GM12878 (cell line): ENCODE results near the gene IGLON5. TPM values are rescaled to one million over a fixed set of nuclear protein-coding genes. Genes with fewer than 3 reads are reported as not detected.

ENCODE experiments used
- ATAC-seq: fragments of 200-7000 bp; cut with Tn5 transposase; 3 replicates; pipeline ENCODE4 v1.9.1; 2020; ENCODE audit warnings: mild to moderate bottlenecking, moderate library complexity
- BruUV-seq: library from RNA; stranded (reverse); fragments of 400-500 nt; replicated peaks from 2 replicates; lab custom pipeline; 2021; lab: Mats Ljungman, UMichigan
- CTCF ChIA-PET: fragments of 300-600 bp; sonication (Branson Sonifier 250); formaldehyde crosslinking; extraction: SDS; loops from one replicate; lab custom pipeline; 2021; ENCODE audit warnings: inconsistent platforms; lab: Yijun Ruan, JAX
- POLR2A ChIA-PET: fragments of 350-600 bp; formaldehyde crosslinking; extraction: SDS; loops from one replicate; lab custom pipeline; 2021; ENCODE audit warnings: inconsistent platforms; lab: Charles Lee
- RAD21 ChIA-PET: fragments of 300-600 bp; sonication (Branson Sonifier 250); formaldehyde crosslinking; loops from one replicate; lab custom pipeline; 2023; ENCODE audit warnings: antibody characterized with exemption; ENCODE audit not compliant: unreplicated experiment; lab: Charles Lee
- SMC1A ChIA-PET: fragments of 300-600 bp; sonication (Branson Sonifier 250); formaldehyde crosslinking; loops from one replicate; lab custom pipeline; 2023; ENCODE audit not compliant: unreplicated experiment, uncharacterized antibody; lab: Charles Lee
- DNase-seq: peaks from one replicate; pipeline ENCODE4 v3.0.0-alpha.2; 2011; ENCODE audit warnings: low read depth, low spot score
- FAIRE-seq: peaks from 3 replicates; lab custom pipeline; 2011; peaks lifted over from hg19 to GRCh38; lab: Jason Lieb, UNC
- H2AFZ ChIP-seq: 2 replicates; pipeline ENCODE4 v1.6.0; 2011; ENCODE audit warnings: low read depth, low read length, control low read depth; ENCODE audit not compliant: control insufficient read depth
- H3K27ac ChIP-seq: 2 replicates; pipeline ENCODE4 v1.5.1; 2011; ENCODE audit warnings: control low read depth; ENCODE audit not compliant: control insufficient read depth, insufficient read depth
- H3K27me3 ChIP-seq, 2 experiments: replicated peaks in 1 of 2; 2 replicates each; pipeline versions ENCODE4 v1.6.0 to v1.6.1; 2011; ENCODE audit warnings: low read length in 1 of 2; ENCODE audit not compliant: control insufficient read depth in 2 of 2, insufficient read depth in 2 of 2
- H3K36me3 ChIP-seq, 2 experiments: 2 replicates each; pipeline ENCODE4 v1.5.1; 2011; ENCODE audit warnings: low read length in 1 of 2; ENCODE audit not compliant: control insufficient read depth in 2 of 2, insufficient read depth in 2 of 2
- H3K4me1 ChIP-seq: 2 replicates; pipeline ENCODE4 v1.6.1; 2011; ENCODE audit warnings: mild to moderate bottlenecking, low read length, moderate library complexity, mixed read lengths; ENCODE audit not compliant: control insufficient read depth, insufficient read depth
- H3K4me2 ChIP-seq: 2 replicates; pipeline ENCODE4 v1.6.0; 2011; ENCODE audit warnings: control low read depth; ENCODE audit not compliant: control insufficient read depth, insufficient read depth
- H3K4me3 ChIP-seq: fragments of 200-600 bp; sonication (generic); 2 replicates; pipeline ENCODE4 v1.5.1; 2016
- H3K79me2 ChIP-seq: 2 replicates; pipeline ENCODE4 v1.6.0; 2011; ENCODE audit warnings: low read length; ENCODE audit not compliant: control insufficient read depth, insufficient read depth
- H3K9ac ChIP-seq: 2 replicates; pipeline ENCODE4 v1.8.0; 2011; ENCODE audit warnings: low read length, control low read depth, mixed read lengths; ENCODE audit not compliant: control insufficient read depth, insufficient read depth
- H3K9me3 ChIP-seq: replicated peaks from 3 replicates; pipeline ENCODE4 v1.5.1; 2011; ENCODE audit warnings: mild to moderate bottlenecking, low read length; ENCODE audit not compliant: control insufficient read depth, insufficient read depth
- H4K20me1 ChIP-seq: 2 replicates; pipeline ENCODE4 v1.6.0; 2011; ENCODE audit not compliant: control insufficient read depth, insufficient read depth
- WRNIP1 ChIP-seq: IDR thresholded peaks from 2 replicates; pipeline ENCODE4 v1.6.1; 2011; ENCODE audit warnings: low read depth, low read length, improper control_type of control experiment, borderline replicate concordance
- ZNF24 ChIP-seq: fragments of 450-650 bp; IDR thresholded peaks from 2 replicates; pipeline ENCODE4 v1.6.1; 2017; ENCODE audit warnings: antibody characterized with exemption, mild to moderate bottlenecking
- WGBS: methylation state at CpG from one replicate; pipeline ENCODE4 v1.1.6; 2016; ENCODE audit warnings: low lambda C conversion rate; ENCODE audit not compliant: insufficient replicate concordance, insufficient coverage; ENCODE audit errors: missing lambda C conversion rate; 5-methylcytosine and 5-hydroxymethylcytosine counted together
- in situ Hi-C: fragments of 300-500 bp; cut with MboI; formaldehyde crosslinking; loops from 9 replicates; pipeline ENCODE4 v1.14.3; 2018; ENCODE audit warnings: mixed read lengths
- intact Hi-C: fragments of 100-400 bp; cut with micrococcal nuclease; formaldehyde crosslinking; loops from one replicate; pipeline ENCODE4 v1.14.2; 2022; ENCODE audit not compliant: unreplicated experiment
- polyA plus RNA-seq, 11 experiments: library from polyadenylated mRNA; depleted of rRNA in 4 of 11; unstranded in 6 of 11; stranded (reverse) in 5 of 11; fragments of >200 nt; fragmentation: Nextera tagmentation in 4 of 11; fragmentation: Illumina TruSeq in 1 of 11; extraction: Ambion mirVana in 4 of 11; extraction: Trizol in 1 of 11; gene quantifications; 1 replicate in 1 of 11; 2 replicates in 10 of 11; pipeline versions ENCODE4 v1.2.1 to v1.2.3, GENCODE V29; 2011 to 2016; ENCODE audit warnings: inconsistent platforms in 2 of 11, missing spikeins in 2 of 11, low read depth in 1 of 11
- total RNA-seq, 4 experiments: library from RNA; depleted of rRNA in 3 of 4; stranded (reverse); fragments of >200 nt in 3 of 4; fragmentation: Illumina TruSeq in 1 of 4; extraction: Trizol in 1 of 4; gene quantifications; 2 replicates each; pipeline versions ENCODE4 v1.2.1 to v1.2.3, GENCODE V29; 2013 to 2021

IGLON5 gene
- total and polyA plus RNA-seq, 10 of the 15 experiments (the other 5 are each of a cell fraction or from before 2014, with no cell fraction given) = not detected

- no peak overlapping the region for H2AFZ ChIP-seq
- no TSS peak for BruUV-seq
These were observed 26.6 kb downstream of the IGLON5 start for GRCh38 chr19:51337861-51338562.

More at GRCh38 chr19:51337861-51338562, 26.6 kb downstream of the IGLON5 start:
- Histone ChIP-seq H3K4me1 (peaks cover 4% of the 10 kb centered on the region), H3K4me2 (0 out of 2 replicates have a peak overlapping the region, but pooled peaks have one; percentile 100), H3K4me3 (no peak overlapping the region), H3K9ac (no peak overlapping the region; the same call in 1 of the 2 replicates), H3K79me2 (no peaks in the 10 kb centered on the region), H3K27ac (no peak overlapping the region), H3K9me3 (no peaks in the 10 kb centered on the region; the same call in 2 of the 3 replicates), H3K36me3 (no peaks in the 10 kb centered on the region), H3K27me3 (no peaks in the 10 kb centered on the region), H4K20me1 (no peaks in the 10 kb centered on the region)
- POLR2A ChIA-PET = interaction anchor here (0.6 to 1.1 kb wide), 2 partner anchors 30 to 320 kb away, joined by 3 to 4 read pairs; no protein-coding TSS in a partner anchor
- SMC1A ChIA-PET = interaction anchor here (0.7 to 1.9 kb wide), 5 partner anchors 11 to 104 kb away, joined by 3 to 5 read pairs (median 5); partner anchors contain the start of gene SIGLEC10
- RAD21 ChIA-PET = interaction anchor here (0.7 to 3.2 kb wide), 4 partner anchors 34 to 74 kb away, joined by 3 to 32 read pairs (median 6); no protein-coding TSS in a partner anchor
- no peak for ATAC-seq
- in situ Hi-C loops (loop anchor here (5.0 kb wide), 2 partner anchors 99 to 324 kb away; no protein-coding TSS in a partner anchor), intact Hi-C loops (loop anchor here (1.0 to 10.0 kb wide), 4 partner anchors 29 to 317 kb away; partner anchors contain the start of gene ETFB)
- CTCF ChIA-PET = interaction anchor here (0.6 to 5.1 kb wide), 17 partner anchors 9 to 323 kb away, joined by 3 to 47 read pairs (median 5); partner anchors contain the start of gene SIGLEC10
- TF ChIP-seq WRNIP1 (no peak), ZNF24 (peak; percentile 75)
- FAIRE-seq = no peak
- DNase-seq = no peak
- 68% methylated on average over 19 of the region's 19 CpGs for WGBS
